H1 (cell line): ENCODE measurements around the gene KCNN4. TPM values are rescaled to one million over a fixed set of nuclear protein-coding genes. Genes with fewer than 3 reads are reported as not detected.

Experiments
- CBX5 ChIP-seq: fragments of 300-800, 300-1000 bp; sonication (generic); IDR thresholded peaks from 2 replicates; pipeline ENCODE4 v1.7.1; 2016; ENCODE audit warnings: antibody characterized with exemption, low read length, low read depth
- EP300 ChIP-seq, 2 experiments: IDR thresholded peaks; 1 replicate in 1 of 2; 2 replicates in 1 of 2; pipeline ENCODE4 v1.6.1; 2011 to 2012; ENCODE audit warnings: low read depth in 2 of 2, low read length in 2 of 2, mild to moderate bottlenecking in 2 of 2, borderline replicate concordance in 1 of 2, inconsistent platforms in 1 of 2, moderate library complexity in 1 of 2
- EZH2 ChIP-seq: fragments of 200-600 bp; sonication (generic); IDR thresholded peaks from 2 replicates; pipeline ENCODE4 v1.7.1; 2012; ENCODE audit warnings: low read depth, mild to moderate bottlenecking, moderate library complexity, low read length, inconsistent platforms; ENCODE audit not compliant: severe bottlenecking
- HDAC2 ChIP-seq, 2 experiments: fragments of 300-600 bp in 1 of 2; sonication (generic) in 1 of 2; IDR thresholded peaks; 2 replicates each; pipeline ENCODE4 v1.6.1; 2011 to 2012; ENCODE audit warnings: low read depth in 2 of 2, low read length in 2 of 2, mild to moderate bottlenecking in 2 of 2, moderate library complexity in 2 of 2, borderline replicate concordance in 1 of 2, inconsistent platforms in 1 of 2
- KDM1A ChIP-seq: fragments of 200-600, 300-600 bp; sonication (generic); IDR thresholded peaks from 2 replicates; pipeline ENCODE4 v1.7.1; 2016; ENCODE audit warnings: mild to moderate bottlenecking, low read length, borderline replicate concordance
- KDM4A ChIP-seq: IDR thresholded peaks from one replicate; pipeline ENCODE4 v1.7.1; 2012; ENCODE audit warnings: low read depth, mild to moderate bottlenecking, moderate library complexity, low read length, inconsistent platforms; ENCODE audit not compliant: severe bottlenecking
- NRF1 ChIP-seq: IDR thresholded peaks from 2 replicates; pipeline ENCODE4 v1.6.1; 2011; ENCODE audit warnings: mild to moderate bottlenecking, low read depth, low read length, improper control_type of control experiment
- PHF8 ChIP-seq: fragments of 200-600 bp; sonication (generic); conservative IDR thresholded peaks from 2 replicates; pipeline ENCODE4 v1.7.1; 2012; ENCODE audit warnings: low read depth, mild to moderate bottlenecking, inconsistent platforms, low read length, moderate library complexity
- RFX5 ChIP-seq: IDR thresholded peaks from 2 replicates; pipeline ENCODE4 v1.6.1; 2011; ENCODE audit warnings: low read depth, low read length, improper control_type of control experiment, borderline replicate concordance
- RNF2 ChIP-seq: fragments of 200-900, 300-1000 bp; sonication (generic); IDR thresholded peaks from 2 replicates; pipeline ENCODE4 v1.7.1; 2016; ENCODE audit warnings: borderline replicate concordance, low read depth, mild to moderate bottlenecking, antibody characterized with exemption, low read length; ENCODE audit not compliant: poor library complexity, severe bottlenecking; ENCODE audit errors: missing control alignments
- SIX5 ChIP-seq: IDR thresholded peaks from 2 replicates; pipeline ENCODE4 v1.6.1; 2011; ENCODE audit warnings: mild to moderate bottlenecking, low read depth, low read length
- TAF1 ChIP-seq: IDR thresholded peaks from 2 replicates; pipeline ENCODE4 v1.6.1; 2011; ENCODE audit warnings: mild to moderate bottlenecking, low read depth, low read length
- USF2 ChIP-seq: IDR thresholded peaks from 2 replicates; pipeline ENCODE4 v1.6.1; 2011; ENCODE audit warnings: low read length, improper control_type of control experiment
- ZNF274 ChIP-seq: IDR thresholded peaks from 2 replicates; pipeline ENCODE4 v1.7.0; 2012; ENCODE audit warnings: low read length, borderline replicate concordance; ENCODE audit errors: extremely low read depth
- polyA plus RNA-seq, 7 experiments: library from polyadenylated mRNA; depleted of rRNA in 3 of 7; stranded (reverse) in 5 of 7; unstranded in 2 of 7; fragments of >200 nt in 5 of 7; fragments of 200-250 nt in 2 of 7; gene quantifications; 1 replicate in 5 of 7; 2 replicates in 1 of 7; 4 replicates in 1 of 7; pipeline versions ENCODE4 v1.2.1 to v1.2.3, GENCODE V29; 2011 to 2013; ENCODE audit warnings: missing spikeins in 2 of 7, mixed read lengths in 2 of 7
- total RNA-seq: library from RNA; stranded (reverse); fragmentation: NEBNext Ultra II Directional; extraction: Animal tissue kit (Norgen Biotek cat#: 25700); gene quantifications from 2 replicates; pipeline ENCODE4 v1.2.1, GENCODE V29; 2021
- TF ChIP-seq, protein P1 (sequence below): IDR thresholded peaks from 2 replicates; pipeline ENCODE4 v1.6.1; 2012; ENCODE audit warnings: low read length, inconsistent platforms
- TF ChIP-seq, protein P2 (sequence below): IDR thresholded peaks from 2 replicates; pipeline ENCODE4 v1.6.1; 2012; ENCODE audit warnings: inconsistent platforms

KCNN4 gene
- total and polyA plus RNA-seq, 2 of the 8 experiments (the other 6 are each of a cell fraction or from before 2014, with no cell fraction given) = 0.78 to 1.5 TPM

DNA sequence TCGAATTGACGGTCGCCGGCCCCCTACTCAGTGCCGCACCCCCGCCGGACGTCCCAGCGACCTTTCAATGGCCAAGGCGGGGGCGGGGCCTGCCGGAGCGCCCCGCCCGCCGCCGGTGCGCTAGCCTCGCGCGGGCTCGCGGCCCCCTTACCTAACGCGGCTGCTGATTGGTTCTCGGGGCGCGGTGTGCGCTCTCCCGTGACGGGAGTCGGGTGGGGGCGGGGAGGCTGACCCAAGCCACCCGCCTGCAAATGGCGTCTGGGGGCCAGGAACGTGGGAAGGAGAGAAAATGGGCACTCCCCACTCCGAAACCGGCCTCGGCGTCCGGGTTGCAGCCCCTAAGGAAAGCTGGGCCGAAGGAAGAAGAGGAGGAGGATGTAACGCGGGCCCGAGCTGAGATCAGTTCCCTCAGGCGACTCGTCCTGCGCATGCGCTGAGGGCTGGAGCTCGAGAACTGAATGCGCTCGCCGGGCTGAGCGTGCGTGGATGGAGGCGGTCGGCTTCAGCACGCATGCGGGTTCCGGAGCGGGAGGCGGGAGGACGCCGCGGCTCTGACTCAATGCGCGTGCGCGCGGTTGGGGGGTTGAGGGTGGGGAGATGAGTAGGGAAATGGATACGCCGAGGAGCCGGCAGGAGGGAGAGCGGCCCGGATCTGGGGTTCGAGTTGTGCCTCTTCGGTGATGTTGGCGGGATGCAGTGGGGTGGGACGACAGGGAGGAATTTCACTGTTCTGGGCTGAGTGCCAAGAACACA is 26.1 kb downstream of the KCNN4 start, which contains the start of gene SMG9 (continued):
- TF ChIP-seq SIX5 (no peak), CBX5 (no peak), RNF2 (no peak), NRF1 (peak; percentile 95), HDAC2 (IDR thresholded peaks at IDR 0.05; ENCODE audit: borderline replicate concordance in 1 of 2, low read depth in 2 of 2, low read length in 2 of 2) (0 out of 4 replicates have a peak, but pooled peaks have one; percentile 8 to 61), PHF8 (peak; percentile 94), ZNF274 (no peak), KDM4A (peak; percentile 27), EZH2 (no peak), USF2 (no peak), KDM1A (no peak), TAF1 (peak; percentile 85), EP300 (IDR thresholded peaks at IDR 0.05; ENCODE audit: borderline replicate concordance in 1 of 2, low read depth in 2 of 2, low read length in 2 of 2) (no peak; a peak in 1 of 3 replicates), RFX5 (no peak)
- TF ChIP-seq, protein P1, sequence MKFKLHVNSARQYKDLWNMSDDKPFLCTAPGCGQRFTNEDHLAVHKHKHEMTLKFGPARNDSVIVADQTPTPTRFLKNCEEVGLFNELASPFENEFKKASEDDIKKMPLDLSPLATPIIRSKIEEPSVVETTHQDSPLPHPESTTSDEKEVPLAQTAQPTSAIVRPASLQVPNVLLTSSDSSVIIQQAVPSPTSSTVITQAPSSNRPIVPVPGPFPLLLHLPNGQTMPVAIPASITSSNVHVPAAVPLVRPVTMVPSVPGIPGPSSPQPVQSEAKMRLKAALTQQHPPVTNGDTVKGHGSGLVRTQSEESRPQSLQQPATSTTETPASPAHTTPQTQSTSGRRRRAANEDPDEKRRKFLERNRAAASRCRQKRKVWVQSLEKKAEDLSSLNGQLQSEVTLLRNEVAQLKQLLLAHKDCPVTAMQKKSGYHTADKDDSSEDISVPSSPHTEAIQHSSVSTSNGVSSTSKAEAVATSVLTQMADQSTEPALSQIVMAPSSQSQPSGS = 0 out of 2 replicates have a peak, but pooled peaks have one; percentile 45
- TF ChIP-seq, protein P2, sequence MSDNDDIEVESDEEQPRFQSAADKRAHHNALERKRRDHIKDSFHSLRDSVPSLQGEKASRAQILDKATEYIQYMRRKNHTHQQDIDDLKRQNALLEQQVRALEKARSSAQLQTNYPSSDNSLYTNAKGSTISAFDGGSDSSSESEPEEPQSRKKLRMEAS = peak; percentile 86
